Keratinocyte (primary cell): ENCODE data around the gene DUSP7. TPM values are rescaled to one million over a fixed set of nuclear protein-coding genes. Genes with fewer than 3 reads are reported as not detected.

Experiments
- DNase-seq: peaks from one replicate; pipeline ENCODE4 v3.0.0-alpha.2; 2011; ENCODE audit warnings: low read depth, missing footprints, low spot score
- FAIRE-seq: peaks from 2 replicates; lab custom pipeline; 2011; peaks lifted over from hg19 to GRCh38; lab: Jason Lieb, UNC
- H2AFZ ChIP-seq: 2 replicates; pipeline ENCODE4 v1.6.0; 2012; ENCODE audit warnings: low read length, control low read depth, inconsistent platforms; ENCODE audit not compliant: control insufficient read depth
- H3K27ac ChIP-seq: 2 replicates; pipeline ENCODE4 v1.5.1; 2011; ENCODE audit warnings: low read length; ENCODE audit not compliant: control insufficient read depth, insufficient read depth
- H3K27me3 ChIP-seq: 3 replicates; pipeline ENCODE4 v1.6.0; 2011; ENCODE audit warnings: low read length; ENCODE audit not compliant: control insufficient read depth, insufficient read depth; ENCODE audit errors: extremely low read depth
- H3K36me3 ChIP-seq, 2 experiments: 2 replicates in 1 of 2; 3 replicates in 1 of 2; pipeline ENCODE4 v1.5.1; 2011; ENCODE audit warnings: low read length in 2 of 2, mild to moderate bottlenecking in 1 of 2; ENCODE audit not compliant: control insufficient read depth in 2 of 2, insufficient read depth in 2 of 2; ENCODE audit errors: extremely low read depth in 1 of 2
- H3K4me1 ChIP-seq: 3 replicates; pipeline ENCODE4 v1.5.1; 2011; ENCODE audit warnings: low read length; ENCODE audit not compliant: control insufficient read depth, insufficient read depth; ENCODE audit errors: extremely low read depth
- H3K4me2 ChIP-seq: 3 replicates; pipeline ENCODE4 v1.6.0; 2011; ENCODE audit warnings: low read depth, low read length; ENCODE audit not compliant: control insufficient read depth, insufficient read depth; ENCODE audit errors: extremely low read depth
- H3K4me3 ChIP-seq, 3 experiments: fragments of 200-600 bp in 1 of 3; sonication (generic) in 1 of 3; 2 replicates in 2 of 3; 3 replicates in 1 of 3; pipeline ENCODE4 v1.5.1; 2011 to 2016; ENCODE audit warnings: low read length in 3 of 3, mild to moderate bottlenecking in 3 of 3, control low read depth in 2 of 3, inconsistent platforms in 1 of 3, low read depth in 1 of 3, mixed read lengths in 1 of 3, mixed run types in 1 of 3, moderate library complexity in 1 of 3; ENCODE audit not compliant: control insufficient read depth in 2 of 3, insufficient read depth in 2 of 3; ENCODE audit errors: extremely low read depth in 1 of 3
- H3K79me2 ChIP-seq: 2 replicates; pipeline ENCODE4 v1.6.0; 2012; ENCODE audit warnings: low read length; ENCODE audit not compliant: control insufficient read depth, insufficient read depth
- H3K9ac ChIP-seq: 3 replicates; pipeline ENCODE4 v1.6.0; 2011; ENCODE audit warnings: low read length; ENCODE audit not compliant: control insufficient read depth, insufficient read depth; ENCODE audit errors: extremely low read depth
- H3K9me1 ChIP-seq: 3 replicates; pipeline ENCODE4 v1.6.0; 2011; ENCODE audit warnings: low read length; ENCODE audit not compliant: control insufficient read depth, insufficient read depth; ENCODE audit errors: extremely low read depth
- H3K9me3 ChIP-seq: 2 replicates; pipeline ENCODE4 v1.5.1; 2012; ENCODE audit warnings: low read depth, low read length; ENCODE audit not compliant: control insufficient read depth
- H4K20me1 ChIP-seq: 3 replicates; pipeline ENCODE4 v1.6.0; 2011; ENCODE audit warnings: low read length; ENCODE audit not compliant: control insufficient read depth, insufficient read depth; ENCODE audit errors: extremely low read depth
- EZH2 ChIP-seq: IDR thresholded peaks from one replicate; pipeline ENCODE4 v1.6.1; 2012; ENCODE audit warnings: inconsistent platforms, mild to moderate bottlenecking, low read length, moderate library complexity
- dilution Hi-C: fragments of 300-500 bp; cut with MboI; formaldehyde crosslinking; loops from one replicate; pipeline ENCODE4 v1.7.0; 2020; ENCODE audit warnings: low sequenced_read_pairs; ENCODE audit not compliant: extremely low pct_ligation_motif_present
- polyA plus RNA-seq, 5 experiments: library from polyadenylated mRNA; depleted of rRNA in 3 of 5; stranded (reverse) in 3 of 5; stranded (forward) in 1 of 5; unstranded in 1 of 5; fragments of >200 nt; gene quantifications; 1 replicate in 1 of 5; 2 replicates in 3 of 5; 3 replicates in 1 of 5; pipeline versions ENCODE4 v1.2.1 to v1.2.3, GENCODE V29; 2011 to 2012; ENCODE audit warnings: missing spikeins in 2 of 5, low read depth in 1 of 5, low replicate concordance in 1 of 5
- TF ChIP-seq, protein P1 (sequence below), 3 experiments: IDR thresholded peaks in 1 of 3; conservative IDR thresholded peaks in 1 of 3; optimal IDR thresholded peaks in 1 of 3; 2 replicates in 2 of 3; 3 replicates in 1 of 3; pipeline versions ENCODE3 to v1.5.1; 2011; ENCODE audit warnings: low read length in 3 of 3, mild to moderate bottlenecking in 3 of 3, moderate library complexity in 2 of 3, control low read depth in 1 of 3, inconsistent platforms in 1 of 3; ENCODE audit not compliant: insufficient read depth in 2 of 3; ENCODE audit errors: extremely low read depth in 1 of 3

The DUSP7 gene
- polyA plus RNA-seq, 1 donor (not counting 4 experiments of a cell fraction or from before 2014, with no cell fraction given): 103 TPM

DNA sequence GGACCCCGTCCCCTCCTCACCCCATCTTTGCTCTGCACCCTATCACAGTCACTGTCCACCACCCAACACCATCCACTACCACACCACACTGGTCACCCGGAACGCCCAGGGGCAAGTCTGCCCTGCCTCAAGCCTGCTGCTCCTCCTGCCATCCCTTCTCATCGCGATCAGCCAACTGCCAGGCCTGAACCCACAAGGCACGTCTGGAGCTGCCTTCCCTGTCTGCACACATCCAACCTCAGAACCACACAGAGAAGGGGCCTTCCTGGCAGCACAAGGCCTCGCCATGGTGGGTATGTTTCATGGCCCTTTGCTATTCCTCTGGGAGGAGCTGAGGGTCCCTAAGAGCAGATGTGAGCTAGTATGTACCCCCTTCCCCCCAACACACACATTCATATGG is 3.4 kb upstream of the DUSP7 start:
- FAIRE-seq: peak; percentile 99
- peak overlapping the region; percentile 78 for H3K9ac ChIP-seq

DNA sequence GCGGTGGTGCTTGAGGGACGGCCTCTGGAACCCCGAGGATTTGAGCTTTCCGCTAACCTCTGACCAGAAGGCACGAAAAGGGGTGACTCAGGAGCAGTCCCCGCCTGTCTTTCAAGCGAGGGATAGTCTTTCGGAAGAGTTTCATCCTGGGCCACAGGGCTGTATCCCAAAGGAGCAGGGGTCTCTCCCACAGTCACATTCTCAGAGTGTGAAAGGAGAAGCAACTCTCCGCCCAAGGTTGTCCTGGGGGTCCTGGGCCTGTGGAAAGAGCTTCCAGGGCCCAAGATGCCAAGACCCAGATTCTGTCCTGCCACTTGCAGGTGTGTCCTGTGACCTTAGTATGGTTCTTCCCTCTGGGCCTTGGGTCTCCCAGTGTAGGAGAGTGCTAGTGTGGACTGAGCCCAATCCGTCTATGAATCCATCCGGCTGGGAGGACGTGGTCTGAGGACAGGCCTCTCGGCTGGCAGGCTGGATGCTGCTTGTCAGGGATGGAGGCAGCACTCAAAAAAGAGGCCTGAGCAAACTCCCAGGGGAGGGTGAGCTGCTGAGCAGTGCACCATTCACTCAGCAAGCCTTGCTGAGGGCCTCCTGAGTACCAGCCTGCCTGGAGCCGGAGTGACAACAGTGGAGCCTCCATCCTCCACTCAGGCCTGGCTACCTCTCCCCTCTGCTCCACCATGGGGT is 1.6 kb upstream of the DUSP7 start:
- Histone ChIP-seq H4K20me1 (no peaks in the 10 kb centered on the region), H3K4me3 (peak overlapping the region; percentile 23 to 51 (median 32)), H3K9me3 (no peaks in the 10 kb centered on the region), H3K4me1 (peaks cover 57% of the 10 kb centered on the region), H3K27ac (peak overlapping the region; percentile 91), H2AFZ (no peak overlapping the region), H3K4me2 (peak overlapping the region; percentile 75), H3K9me1 (peaks cover 2% of the 10 kb centered on the region), H3K27me3 (no peaks in the 10 kb centered on the region), H3K36me3 (peaks cover 14 to 17% of the 10 kb centered on the region in 2 experiments), H3K79me2 (peaks cover 36% of the 10 kb centered on the region), H3K9ac (peak overlapping the region; percentile 80)
- no peak for DNase-seq
- dilution Hi-C loops: no loop called here
- no peak for TF ChIP-seq EZH2
- TF ChIP-seq, protein P1, sequence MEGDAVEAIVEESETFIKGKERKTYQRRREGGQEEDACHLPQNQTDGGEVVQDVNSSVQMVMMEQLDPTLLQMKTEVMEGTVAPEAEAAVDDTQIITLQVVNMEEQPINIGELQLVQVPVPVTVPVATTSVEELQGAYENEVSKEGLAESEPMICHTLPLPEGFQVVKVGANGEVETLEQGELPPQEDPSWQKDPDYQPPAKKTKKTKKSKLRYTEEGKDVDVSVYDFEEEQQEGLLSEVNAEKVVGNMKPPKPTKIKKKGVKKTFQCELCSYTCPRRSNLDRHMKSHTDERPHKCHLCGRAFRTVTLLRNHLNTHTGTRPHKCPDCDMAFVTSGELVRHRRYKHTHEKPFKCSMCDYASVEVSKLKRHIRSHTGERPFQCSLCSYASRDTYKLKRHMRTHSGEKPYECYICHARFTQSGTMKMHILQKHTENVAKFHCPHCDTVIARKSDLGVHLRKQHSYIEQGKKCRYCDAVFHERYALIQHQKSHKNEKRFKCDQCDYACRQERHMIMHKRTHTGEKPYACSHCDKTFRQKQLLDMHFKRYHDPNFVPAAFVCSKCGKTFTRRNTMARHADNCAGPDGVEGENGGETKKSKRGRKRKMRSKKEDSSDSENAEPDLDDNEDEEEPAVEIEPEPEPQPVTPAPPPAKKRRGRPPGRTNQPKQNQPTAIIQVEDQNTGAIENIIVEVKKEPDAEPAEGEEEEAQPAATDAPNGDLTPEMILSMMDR (optimal IDR thresholded peaks at IDR 0.05 in 1 of 3, IDR thresholded peaks at IDR 0.05 in 1 of 3, conservative IDR thresholded peaks at IDR 0.05 in 1 of 3; ENCODE audit: extremely low read depth in 1 of 3, insufficient read depth in 2 of 3, low read length in 3 of 3): no peak
- FAIRE-seq: peak; percentile 77

More for the DNA sequence above, 3.4 kb upstream of the DUSP7 start:
- H3K4me3 ChIP-seq: no peak overlapping the region
- H3K36me3 ChIP-seq: peaks cover 0 to under 1% of the 10 kb centered on the region in 2 experiments
- TF ChIP-seq EZH2: no peak
- TF ChIP-seq, protein P1 (optimal IDR thresholded peaks at IDR 0.05 in 1 of 3, IDR thresholded peaks at IDR 0.05 in 1 of 3, conservative IDR thresholded peaks at IDR 0.05 in 1 of 3; ENCODE audit: extremely low read depth in 1 of 3, insufficient read depth in 2 of 3, low read length in 3 of 3): no peak
- H3K27me3 ChIP-seq: no peaks in the 10 kb centered on the region
- H3K27ac ChIP-seq: peak overlapping the region; percentile 96
- no peaks in the 10 kb centered on the region for H3K9me3 ChIP-seq
- no peak for DNase-seq
- H3K4me2 ChIP-seq: peak overlapping the region; percentile 51
- dilution Hi-C loops: no loop called here
- H2AFZ ChIP-seq: peak overlapping the region; percentile 68
- peaks cover 68% of the 10 kb centered on the region for H3K4me1 ChIP-seq
- peaks cover 18% of the 10 kb centered on the region for H3K79me2 ChIP-seq
- no peaks in the 10 kb centered on the region for H4K20me1 ChIP-seq
- H3K9me1 ChIP-seq: peaks cover 2% of the 10 kb centered on the region
